ENCODE measurements around the gene CSNK1E.
"Not testable (repeated sequence)": the region's sequence is repeated elsewhere in the genome, so short reads cannot be mapped to it uniquely, and the experiment has no call there.

DNA sequence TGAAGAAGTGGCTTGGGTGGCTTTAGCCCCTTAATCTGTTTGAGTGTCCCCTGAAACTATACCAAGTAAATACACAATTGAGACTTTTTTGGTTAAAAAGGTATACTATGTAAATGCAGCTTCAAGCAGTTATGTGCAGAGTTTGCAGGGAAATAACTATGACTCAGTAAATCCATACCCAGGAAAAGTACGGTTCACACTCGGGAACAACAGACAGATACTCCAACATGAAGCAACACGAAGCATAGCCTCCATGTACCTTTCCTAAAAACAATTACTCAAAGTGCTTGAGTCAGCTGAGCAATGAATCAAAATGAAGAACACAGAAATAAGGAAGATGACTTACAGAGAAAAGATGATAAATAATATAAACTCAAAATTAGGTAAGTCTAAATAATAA, 47.9 kb upstream of the CSNK1E start:
- not testable (repeated sequence) for TF ChIP-seq CHD2 (IDR thresholded peaks at IDR 0.05; ENCODE audit: borderline replicate concordance, low read depth, low read length); RAD21 (IDR thresholded peaks at IDR 0.05; ENCODE audit: insufficient read depth, low read depth, low read length); RAD51 (IDR thresholded peaks at IDR 0.05); JUNB (IDR thresholded peaks at IDR 0.05); POLR2AphosphoS5 (IDR thresholded peaks at IDR 0.05; ENCODE audit: low read length); CHD1 (IDR thresholded peaks at IDR 0.05; ENCODE audit: low read depth, low read length)
- TF ChIP-seq, protein P1, sequence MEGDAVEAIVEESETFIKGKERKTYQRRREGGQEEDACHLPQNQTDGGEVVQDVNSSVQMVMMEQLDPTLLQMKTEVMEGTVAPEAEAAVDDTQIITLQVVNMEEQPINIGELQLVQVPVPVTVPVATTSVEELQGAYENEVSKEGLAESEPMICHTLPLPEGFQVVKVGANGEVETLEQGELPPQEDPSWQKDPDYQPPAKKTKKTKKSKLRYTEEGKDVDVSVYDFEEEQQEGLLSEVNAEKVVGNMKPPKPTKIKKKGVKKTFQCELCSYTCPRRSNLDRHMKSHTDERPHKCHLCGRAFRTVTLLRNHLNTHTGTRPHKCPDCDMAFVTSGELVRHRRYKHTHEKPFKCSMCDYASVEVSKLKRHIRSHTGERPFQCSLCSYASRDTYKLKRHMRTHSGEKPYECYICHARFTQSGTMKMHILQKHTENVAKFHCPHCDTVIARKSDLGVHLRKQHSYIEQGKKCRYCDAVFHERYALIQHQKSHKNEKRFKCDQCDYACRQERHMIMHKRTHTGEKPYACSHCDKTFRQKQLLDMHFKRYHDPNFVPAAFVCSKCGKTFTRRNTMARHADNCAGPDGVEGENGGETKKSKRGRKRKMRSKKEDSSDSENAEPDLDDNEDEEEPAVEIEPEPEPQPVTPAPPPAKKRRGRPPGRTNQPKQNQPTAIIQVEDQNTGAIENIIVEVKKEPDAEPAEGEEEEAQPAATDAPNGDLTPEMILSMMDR (IDR thresholded peaks at IDR 0.05 in 2 of 3, conservative IDR thresholded peaks at IDR 0.05 in 1 of 3; ENCODE audit: control insufficient read depth in 2 of 3, extremely low read depth in 1 of 3, insufficient read depth in 1 of 3, low read depth in 3 of 3, low read length in 3 of 3) = not testable (repeated sequence)
- TF ChIP-seq, protein P2, sequence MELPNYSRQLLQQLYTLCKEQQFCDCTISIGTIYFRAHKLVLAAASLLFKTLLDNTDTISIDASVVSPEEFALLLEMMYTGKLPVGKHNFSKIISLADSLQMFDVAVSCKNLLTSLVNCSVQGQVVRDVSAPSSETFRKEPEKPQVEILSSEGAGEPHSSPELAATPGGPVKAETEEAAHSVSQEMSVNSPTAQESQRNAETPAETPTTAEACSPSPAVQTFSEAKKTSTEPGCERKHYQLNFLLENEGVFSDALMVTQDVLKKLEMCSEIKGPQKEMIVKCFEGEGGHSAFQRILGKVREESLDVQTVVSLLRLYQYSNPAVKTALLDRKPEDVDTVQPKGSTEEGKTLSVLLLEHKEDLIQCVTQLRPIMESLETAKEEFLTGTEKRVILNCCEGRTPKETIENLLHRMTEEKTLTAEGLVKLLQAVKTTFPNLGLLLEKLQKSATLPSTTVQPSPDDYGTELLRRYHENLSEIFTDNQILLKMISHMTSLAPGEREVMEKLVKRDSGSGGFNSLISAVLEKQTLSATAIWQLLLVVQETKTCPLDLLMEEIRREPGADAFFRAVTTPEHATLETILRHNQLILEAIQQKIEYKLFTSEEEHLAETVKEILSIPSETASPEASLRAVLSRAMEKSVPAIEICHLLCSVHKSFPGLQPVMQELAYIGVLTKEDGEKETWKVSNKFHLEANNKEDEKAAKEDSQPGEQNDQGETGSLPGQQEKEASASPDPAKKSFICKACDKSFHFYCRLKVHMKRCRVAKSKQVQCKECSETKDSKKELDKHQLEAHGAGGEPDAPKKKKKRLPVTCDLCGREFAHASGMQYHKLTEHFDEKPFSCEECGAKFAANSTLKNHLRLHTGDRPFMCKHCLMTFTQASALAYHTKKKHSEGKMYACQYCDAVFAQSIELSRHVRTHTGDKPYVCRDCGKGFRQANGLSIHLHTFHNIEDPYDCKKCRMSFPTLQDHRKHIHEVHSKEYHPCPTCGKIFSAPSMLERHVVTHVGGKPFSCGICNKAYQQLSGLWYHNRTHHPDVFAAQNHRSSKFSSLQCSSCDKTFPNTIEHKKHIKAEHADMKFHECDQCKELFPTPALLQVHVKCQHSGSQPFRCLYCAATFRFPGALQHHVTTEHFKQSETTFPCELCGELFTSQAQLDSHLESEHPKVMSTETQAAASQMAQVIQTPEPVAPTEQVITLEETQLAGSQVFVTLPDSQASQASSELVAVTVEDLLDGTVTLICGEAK (IDR thresholded peaks at IDR 0.05; ENCODE audit: borderline replicate concordance) = not testable (repeated sequence)
- TF ChIP-seq, protein P3, sequence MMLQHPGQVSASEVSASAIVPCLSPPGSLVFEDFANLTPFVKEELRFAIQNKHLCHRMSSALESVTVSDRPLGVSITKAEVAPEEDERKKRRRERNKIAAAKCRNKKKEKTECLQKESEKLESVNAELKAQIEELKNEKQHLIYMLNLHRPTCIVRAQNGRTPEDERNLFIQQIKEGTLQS (IDR thresholded peaks at IDR 0.05; ENCODE audit: borderline replicate concordance, extremely low read depth, low read depth, low read length) = not testable (repeated sequence)
